HG03460 (cell line): ENCODE measurements around the gene TEX54.

ENCODE experiments used
- ATAC-seq: cut with Tn5 transposase; IDR thresholded peaks from one replicate; pipeline ENCODE4 v1.9.1; 2021; ENCODE audit not compliant: unreplicated experiment

The TEX54 gene

GRCh38 chr11:62789576-62789975 lies 43.1 kb downstream of the TEX54 start:
- no peak for ATAC-seq

- ATAC-seq, result no peak
Measured at GRCh38 chr11:62788991-62789390, 43.6 kb downstream of the TEX54 start.

GRCh38 chr11:62787005-62787759 lies 45.5 kb downstream of the TEX54 start, which contains the start of gene TMEM179B:
TSS of gene TMEM179B (plus strand) at chr11:62787402. CDS start at chr11:62787432, 30 bp downstream.
- ATAC-seq, result peak; percentile 63

GRCh38 chr11:62786318-62787004 lies 46.2 kb downstream of the TEX54 start:
- peak; percentile 59 for ATAC-seq

GRCh38 chr11:62782753-62783152 lies 49.9 kb downstream of the TEX54 start:
- no peak for ATAC-seq
